Hepatic stellate cell (primary cell): ENCODE measurements around the gene RARRES2.
"Not testable (repeated sequence)": the region's sequence is repeated elsewhere in the genome, so short reads cannot be mapped to it uniquely, and the experiment has no call there.

Experiments used
- DNase-seq: peaks from one replicate; pipeline ENCODE4 v3.0.0; 2011; ENCODE audit warnings: low spot score

The RARRES2 gene

DNA sequence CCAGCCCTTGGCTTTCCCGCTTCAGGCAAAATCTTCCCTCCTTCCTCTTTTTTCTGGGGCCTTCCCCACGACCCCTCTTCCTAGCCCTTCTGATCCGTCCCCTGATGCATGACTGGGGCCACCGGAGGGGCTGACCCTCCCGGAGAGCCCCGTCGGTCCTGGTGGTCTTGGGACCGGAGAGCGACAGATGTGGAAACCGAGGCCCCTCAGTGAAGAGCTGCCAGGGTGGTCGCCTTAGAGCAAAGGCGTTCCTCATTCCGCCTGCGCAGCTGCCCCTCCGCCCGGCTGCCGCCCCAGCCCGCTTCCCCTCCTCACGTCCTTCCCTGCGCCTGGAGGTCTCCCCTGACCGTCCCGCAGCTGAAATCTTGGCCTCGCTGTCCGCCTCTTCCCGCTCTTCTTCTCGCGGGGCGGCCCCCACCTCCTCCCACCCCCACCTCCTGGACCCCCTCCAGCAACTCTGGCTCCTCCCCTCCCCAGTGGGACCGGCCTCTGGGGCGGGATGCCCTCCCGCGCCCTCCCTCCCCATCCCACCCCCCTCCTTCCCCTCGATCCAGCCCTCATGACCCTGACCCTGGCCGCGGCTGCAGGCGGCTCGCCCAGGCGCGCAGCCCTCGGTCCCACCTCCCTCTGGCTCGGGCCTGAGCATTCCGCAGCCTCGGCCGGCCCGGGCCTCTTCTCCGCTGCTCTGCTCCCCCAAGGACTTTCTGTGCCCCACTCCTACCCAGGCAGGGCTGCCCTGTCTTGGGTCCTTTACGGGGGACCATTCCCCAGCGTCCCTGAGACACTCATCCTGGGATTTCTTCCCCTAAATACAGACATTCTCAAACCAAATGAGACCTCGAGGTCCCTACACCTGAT lies at the start of gene RARRES2:
TSS of gene RARRES2 (minus strand) at position 367 of the 858 bp plus-strand sequence. CDS start 1,020 bp downstream, outside the sequence.
- no peak for DNase-seq

DNA sequence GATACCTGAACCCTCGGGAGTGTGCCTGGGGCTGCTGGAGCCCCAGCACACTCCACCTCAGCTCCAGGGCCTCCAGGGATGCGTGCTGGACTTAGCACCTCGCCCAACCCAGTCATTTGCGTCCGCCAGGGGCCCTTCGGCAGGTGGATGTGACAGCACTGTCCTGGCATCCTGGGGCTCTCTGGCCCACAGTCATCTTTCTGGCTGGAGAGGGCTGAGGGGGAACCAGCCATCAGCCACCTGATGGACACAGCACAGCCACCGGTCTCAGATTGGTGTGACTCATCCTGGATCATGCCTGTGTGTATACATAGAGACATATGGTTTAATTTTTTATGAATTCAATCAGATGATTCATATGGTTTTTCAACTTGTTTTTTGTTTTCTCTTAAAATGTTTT lies 48.8 kb upstream of the RARRES2 start:
- no peak for DNase-seq

DNA sequence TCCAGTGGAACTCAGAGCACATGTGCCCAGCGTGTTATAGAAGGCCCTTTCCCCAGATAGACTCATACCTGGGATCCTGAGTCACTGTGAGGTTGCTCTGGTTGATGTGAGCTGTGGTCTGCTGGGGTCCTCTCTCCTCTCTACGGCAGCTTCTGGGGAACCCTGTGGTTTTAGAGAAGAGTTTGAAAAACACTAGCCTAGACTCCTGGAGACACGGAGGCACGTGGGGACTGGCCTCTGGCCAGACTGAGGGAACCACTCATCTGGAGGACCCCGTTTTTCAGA lies 48.0 kb upstream of the RARRES2 start:
- no peak for DNase-seq

DNA sequence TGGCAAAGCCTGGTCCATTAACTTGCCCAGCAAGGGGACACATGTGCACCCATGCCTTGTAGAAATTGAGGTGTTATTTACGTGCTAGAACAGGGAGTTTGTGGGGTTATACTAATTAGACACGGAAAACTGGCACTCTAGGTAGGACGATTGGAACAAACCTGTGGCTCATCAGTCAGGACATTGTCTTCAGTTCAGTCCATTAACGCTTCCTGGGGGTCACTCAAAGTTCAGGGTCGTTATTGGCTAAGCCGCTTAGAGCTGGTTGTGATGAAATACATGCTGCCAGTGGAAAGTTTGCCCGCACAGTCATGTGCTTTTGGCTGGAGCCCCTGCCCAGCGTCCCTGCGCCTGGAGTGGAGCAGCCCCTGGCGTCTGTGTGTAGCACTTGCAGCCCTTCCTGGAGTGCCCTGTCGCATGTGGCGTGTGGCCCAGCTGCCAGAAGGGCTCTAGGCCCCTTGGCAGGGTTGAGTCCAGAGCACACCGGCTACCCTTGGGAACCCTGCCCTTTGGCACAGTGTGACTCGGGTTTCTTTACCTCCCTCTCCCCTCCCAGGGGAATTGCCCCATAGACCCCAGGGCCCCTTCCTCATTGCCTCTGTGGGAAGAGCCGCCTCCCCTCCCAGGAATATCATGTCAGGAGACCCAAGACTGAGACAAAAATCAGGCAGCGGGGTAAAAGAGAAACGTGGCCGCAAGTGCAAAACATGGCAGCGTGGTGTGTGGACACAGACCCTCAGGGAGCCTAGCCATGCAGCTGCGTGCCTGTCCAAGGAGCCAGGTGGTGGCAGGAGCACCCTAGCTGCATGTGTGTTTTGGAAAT lies 47.5 kb upstream of the RARRES2 start:
- DNase-seq = no peak

DNA sequence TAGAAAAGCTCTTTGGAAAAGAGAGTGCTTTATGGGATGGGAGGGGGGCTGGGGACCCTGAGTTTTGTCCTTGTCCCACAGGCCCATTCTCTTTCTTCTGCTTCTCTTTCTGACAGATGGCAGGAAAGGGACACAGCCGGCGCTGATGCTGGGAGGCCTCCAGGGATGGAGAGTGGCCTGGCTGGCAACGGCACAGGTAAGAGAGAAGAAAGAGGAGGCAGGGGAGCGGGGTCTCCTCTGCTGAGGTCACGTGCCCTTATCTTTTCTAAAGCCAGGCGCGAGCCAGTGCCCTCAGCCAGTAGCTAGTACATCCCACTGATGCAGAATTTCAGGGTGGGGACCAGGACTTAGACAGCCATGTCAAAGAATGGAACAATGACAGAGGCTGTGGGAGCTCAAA lies 46.9 kb upstream of the RARRES2 start:
- no peak for DNase-seq

DNA sequence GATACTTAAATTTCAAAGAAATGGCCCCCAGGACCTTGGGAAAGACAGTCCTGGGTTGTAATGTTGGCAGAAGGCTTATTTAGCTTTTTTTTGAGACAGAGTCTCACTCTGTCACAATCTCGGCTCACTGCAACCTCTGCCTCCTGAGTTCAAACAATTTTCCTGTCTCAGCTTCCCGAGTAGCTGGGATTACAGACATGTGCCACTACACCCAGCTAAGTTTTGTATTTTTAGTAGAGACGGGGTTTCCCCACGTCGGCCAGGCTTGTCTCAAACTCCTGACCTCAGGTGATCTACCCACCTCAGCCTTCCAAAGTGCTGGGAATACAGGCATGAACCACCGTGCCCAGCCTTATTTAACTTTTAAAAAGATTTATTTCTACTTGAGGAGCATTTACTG lies 44.5 kb upstream of the RARRES2 start:
- not testable (repeated sequence) for DNase-seq

DNA sequence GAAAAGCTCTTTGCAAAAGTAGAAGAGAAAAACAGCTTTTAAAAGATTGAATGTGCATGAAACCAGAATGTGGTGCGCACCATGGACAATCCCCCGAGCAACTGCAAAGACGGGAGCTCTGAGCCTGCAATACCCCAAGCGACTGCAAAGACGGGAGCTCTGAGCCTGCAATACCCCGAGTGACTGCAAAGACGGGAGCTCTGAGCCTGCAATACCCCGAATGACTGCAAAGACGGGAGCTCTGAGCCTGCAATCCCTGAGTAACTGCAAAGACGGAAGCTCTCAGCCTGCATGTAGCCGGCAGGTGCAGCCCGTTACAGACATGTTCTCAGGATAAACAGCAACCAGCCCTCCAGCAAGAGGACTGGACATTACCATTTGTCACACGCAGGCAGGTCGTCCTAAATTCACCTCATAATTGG lies 43.9 kb upstream of the RARRES2 start:
- no peak for DNase-seq

DNA sequence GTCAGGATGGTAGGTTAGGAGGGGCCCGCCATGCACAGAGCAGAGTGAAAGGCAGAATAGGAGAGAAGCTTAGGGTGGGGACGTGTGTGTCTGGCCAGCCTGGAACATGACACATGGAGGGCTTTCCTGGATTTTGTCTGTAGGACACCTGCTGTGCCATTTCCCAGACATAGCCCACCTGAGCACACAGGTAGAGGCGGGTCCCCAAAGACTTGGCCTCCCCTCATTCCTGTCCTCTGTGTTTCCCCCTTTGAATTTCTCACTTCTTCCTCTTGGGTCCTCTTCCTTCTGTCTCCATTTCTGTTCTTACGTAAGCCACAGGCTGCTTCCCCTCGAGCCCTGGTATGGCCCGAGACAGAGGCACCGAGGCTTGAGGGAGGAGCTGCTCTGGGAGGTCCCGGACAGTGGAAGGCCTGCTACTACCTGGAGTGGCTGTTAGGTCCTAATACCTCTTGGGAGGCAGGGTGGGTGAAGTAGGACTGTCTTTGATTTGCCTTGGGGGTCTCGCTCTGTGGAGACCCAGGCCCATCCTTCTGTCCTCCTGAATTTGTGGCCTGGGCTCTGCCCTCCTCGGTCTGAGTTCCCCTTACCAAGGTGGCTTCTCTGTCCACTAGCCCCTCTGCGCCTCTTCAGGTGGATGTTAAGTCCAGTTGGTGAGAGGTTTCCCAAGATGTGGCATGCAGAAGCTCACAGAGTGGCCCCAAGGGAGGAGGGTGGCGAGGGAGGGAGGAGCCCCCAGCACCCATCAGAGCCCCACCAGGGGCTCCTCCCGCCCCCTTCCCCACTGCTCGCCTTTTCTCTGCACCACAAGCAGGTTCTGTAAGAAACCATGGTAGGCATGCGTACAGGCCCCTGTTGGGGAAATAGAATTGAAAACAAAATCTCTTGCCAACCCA lies 43.2 kb upstream of the RARRES2 start:
- no peak for DNase-seq

DNA sequence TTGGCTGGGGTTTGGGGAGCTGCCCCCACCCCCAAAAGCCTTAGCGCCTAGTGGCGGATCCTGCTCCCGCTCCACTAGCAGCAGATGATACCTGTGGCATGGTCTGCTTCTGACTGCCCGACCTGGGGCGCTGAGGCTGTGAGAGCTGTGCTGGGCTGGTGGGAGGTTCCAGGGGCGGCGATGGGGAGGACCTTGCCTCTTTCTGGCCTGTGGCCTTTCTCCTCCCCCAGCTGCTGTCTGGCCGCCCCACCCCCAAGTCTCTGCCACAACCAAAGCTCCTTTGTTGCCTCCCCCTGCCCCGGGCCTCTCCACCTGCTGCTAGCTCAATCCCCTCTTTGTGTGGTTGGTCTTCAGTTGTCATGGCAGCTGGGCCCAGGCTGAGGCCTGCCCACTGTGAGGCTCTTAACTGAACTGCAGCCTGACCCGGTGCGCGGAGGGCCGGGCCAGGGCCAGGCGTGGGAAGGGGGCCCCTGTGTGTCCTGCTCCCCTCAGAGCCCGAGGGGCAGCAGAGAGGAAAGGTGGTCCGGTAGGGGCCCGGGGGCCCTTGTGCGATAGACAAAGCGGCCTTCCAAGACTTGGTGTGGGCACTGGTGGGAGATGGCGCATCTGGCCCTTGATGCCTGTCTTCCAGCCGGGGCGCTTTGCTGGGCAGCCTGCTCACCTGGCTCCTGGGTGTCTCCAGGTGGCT lies 42.4 kb upstream of the RARRES2 start:
- DNase-seq = no peak

DNA sequence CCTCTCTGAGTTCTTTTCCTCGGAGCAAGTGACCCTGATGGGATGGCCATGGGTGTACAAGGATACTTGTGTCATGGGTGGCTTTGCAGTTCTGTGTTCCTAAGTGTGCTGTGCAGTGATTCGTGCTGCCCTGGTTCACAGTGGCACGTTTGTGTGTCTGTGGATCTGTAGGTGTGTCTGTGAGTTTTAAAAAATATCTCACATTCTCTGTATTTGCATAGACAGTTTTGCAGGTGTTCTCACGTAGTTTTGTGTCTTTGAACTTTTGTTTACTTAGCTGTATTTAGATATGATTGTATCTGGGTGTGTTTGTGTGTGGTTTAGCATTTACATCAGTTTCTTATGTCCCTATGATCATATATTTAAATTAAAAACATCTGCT lies 41.4 kb upstream of the RARRES2 start:
- no peak for DNase-seq

DNA sequence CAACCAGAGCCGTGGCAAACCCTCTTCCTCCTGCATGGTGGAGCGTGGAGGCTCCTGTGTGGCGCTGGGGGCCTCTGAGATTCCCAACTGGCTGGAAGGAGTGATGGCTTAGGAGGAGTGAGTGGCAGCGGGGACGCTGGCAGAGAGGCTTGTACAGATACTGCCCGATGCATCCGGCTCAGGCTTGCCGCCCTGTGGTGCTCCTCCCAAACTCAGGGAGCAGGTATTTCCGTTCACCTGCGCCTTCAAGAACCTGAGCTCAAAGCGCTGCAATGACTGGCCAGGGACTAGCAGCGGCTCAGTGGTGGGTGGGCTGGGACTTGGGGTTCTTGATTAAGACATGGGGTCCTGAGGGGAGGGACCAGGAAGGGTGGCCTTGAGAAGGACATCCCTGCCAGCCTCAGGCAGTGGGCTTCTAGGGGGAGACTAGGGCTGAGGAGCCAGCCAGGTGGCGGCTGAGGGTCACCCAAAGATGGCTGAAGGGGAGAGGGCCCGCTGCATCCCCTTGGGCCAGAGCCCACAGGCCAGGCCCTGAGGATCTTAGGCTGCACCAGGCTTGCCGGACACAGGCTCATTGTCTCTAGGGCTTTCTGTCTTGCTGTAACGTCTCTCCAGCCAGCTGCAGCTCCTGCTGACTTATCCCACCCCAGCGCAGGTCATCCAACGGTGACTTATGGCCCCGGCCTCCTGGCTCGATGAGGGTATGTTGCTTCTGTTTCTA lies 40.9 kb upstream of the RARRES2 start:
- DNase-seq = no peak

DNA sequence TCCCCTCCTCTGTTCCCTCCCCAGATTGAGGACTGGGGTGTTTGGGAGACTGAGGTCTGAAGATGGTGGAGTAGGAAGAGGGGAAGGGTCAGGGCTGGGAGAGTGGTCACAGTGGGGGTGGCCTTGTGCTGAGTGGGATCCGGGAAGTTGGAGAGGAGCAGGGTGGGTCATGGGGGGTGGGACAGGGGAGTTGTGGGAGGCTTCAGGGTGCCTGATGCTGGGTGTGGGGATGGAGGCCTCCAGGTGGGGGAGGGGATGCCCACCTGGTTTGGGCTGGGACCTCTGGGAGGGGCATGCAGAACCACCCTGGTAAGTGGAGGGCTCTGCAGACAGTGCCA lies 40.3 kb upstream of the RARRES2 start:
- no peak for DNase-seq

DNA sequence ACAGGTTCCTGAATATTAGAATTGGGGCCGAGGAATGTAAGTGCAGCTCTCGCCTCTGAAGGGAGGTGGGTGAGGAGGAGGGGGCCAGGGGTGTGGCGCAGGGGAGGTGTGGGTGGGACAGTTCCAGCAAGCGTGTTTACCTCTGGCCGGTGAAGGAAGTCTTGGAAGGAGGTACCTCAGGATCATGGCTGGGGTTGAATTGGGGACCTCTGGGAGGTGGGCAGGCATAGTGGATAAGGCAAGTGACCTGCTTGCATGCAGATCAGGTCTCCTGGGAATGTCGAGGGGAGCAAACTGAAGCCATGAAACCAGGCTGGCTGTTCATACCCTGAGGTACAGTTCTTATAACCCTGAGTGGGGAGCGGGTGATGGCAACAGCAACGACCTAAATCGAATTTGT lies 39.7 kb upstream of the RARRES2 start:
- DNase-seq = no peak

DNA sequence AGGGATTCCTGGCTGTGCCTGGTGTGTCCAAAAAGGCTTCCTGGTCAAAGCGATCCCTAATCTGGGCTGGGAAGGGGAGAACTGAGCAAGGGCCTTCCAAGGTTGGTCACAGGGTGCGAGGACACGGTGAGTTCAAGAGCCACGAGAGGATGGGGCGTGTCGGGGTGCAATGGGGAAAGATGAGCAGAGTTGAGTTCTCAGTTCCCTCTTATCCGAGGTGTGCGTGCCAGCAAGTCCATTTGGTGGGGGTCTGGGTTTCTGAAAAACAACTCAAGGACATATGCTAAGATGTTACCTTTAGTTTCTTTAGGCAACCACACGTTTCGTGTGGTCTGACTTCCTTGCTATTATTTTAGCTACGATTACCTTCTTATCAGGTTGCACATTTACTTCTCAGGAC lies 39.0 kb upstream of the RARRES2 start:
- no peak for DNase-seq

DNA sequence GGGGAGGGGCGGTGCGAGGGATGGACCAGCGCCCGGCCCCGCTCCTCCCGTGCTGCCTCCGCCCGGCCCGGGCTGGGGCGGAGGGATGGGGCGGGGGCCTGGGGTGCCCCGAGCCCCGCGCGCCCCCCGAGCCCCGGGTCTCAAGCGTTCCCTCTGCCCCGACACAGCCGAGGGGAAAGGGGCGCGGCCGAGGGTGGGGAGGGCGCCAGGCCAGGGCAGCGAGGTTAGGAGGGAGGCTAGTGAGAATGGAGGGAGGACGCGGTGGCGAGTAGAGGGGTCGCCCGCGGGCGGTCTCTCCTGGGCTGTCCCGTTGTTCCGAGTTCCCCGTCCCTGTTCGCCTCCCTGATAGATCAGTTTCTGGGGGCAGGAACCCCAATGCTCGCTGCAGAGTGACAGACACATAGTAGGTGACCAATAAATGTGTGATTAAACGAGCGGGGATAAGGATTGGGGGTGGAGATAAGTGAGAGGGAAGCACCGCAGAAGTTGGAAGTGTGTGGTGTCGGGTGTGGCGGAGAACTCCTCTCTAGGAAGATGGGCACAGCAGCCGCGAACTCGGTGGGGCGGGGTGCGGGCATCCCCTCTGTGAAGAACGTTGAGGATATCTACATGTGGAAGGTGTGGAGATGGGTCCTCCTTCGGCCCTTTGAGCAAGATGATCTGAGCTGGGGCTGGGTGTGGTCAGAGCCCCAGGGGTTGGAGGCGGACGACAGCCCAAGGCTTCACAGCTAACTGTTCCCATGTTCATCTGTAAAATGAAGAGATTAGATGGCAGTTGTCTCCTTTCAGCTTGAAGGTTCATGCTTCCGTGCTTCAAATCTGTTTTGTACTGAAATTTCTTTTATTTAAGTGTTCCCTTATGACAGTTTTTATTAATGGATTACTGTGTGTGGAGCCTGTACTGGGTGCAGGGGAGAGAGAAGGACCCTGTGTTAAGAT lies 38.3 kb upstream of the RARRES2 start:
- peak; percentile 49 for DNase-seq

DNA sequence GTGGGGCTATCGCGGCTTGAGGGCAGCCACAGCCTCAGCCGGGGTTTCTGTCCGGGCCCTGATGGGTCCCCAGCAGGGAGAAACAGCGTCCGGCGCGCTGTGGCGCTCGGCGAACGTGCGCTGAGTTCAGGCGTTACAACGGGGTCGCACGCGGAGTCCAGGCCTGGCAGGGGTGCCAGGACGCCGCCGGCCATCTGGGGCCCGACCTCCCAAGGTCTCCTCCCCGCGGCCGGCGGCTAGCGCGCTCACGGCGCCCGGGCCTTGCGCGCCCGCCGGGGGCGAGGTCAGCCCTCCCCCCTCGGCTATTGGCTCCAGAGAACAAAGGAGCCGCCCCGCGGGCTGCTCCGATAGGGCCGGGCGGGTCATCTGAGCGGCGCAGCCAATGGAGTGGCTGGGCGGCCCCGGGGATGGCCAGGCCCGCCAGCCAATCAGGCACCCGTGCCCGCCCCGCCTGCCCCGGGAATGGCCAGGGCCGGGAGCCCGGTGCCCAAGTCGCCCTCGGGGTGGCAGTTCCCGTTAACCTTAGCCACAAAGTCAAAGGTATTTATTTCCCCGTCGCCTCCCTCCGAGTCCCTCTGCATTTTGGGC lies 37.5 kb upstream of the RARRES2 start, which contains the start of gene ZNF775:
TSS of gene ZNF775 (plus strand) at position 478 of the 588 bp plus-strand sequence. CDS start 9,141 bp downstream, outside the sequence.
- peak; percentile 100 for DNase-seq

DNA sequence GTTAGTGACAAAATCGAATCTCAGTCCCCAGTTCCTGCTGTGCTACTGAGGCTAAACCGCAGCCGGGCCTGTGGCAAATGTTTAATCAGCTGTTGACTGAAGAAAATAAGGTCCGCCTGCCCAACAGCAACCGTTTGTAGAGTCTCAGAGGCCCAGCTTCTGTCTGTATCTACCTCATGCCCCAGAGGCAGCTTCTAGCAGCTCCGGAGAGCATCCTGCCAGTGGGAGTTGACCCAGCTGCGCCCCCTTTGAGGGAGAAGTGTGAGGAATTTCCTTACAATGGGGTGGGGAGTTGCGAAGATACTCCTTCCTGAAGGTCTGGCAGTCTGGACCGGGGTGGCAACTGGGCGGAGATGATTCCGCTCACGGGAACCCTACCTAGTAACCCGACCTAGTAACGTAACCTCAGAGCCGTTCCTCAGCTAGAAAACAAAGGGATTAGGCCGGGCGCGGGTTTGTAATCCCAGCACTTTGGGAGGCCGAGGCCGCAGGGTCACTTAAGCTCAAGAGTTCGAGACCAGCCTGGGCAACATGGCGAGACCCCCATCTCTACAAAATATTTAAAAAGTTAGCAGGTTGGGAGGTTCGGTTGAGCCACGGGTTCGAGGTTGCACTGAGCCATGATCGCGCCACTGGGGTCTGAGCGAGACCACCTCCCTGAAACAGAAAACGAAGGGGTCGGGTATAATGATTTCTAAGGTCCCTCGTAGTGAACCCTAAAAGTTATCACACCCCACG lies 36.9 kb upstream of the RARRES2 start:
- DNase-seq = peak; percentile 26

DNA sequence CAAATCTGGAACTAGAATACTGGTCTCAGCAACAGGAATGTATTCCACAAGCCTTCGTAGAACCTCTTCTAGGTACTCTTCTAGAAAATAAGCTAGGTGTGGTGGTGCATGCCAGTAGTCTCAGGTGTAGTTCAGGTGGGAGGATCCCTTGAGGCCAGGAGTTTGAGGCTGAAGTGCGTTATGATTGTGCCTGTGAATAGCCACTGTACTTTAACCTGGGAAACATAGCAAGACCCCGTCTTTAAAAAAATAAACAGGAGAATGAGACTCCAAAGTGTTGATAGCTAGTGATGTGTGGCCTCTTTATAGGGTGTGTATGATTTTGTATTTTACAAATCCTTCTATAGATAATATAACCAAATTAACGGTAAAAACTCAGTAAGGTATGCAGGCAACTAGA lies 36.2 kb upstream of the RARRES2 start:
- no peak for DNase-seq

DNA sequence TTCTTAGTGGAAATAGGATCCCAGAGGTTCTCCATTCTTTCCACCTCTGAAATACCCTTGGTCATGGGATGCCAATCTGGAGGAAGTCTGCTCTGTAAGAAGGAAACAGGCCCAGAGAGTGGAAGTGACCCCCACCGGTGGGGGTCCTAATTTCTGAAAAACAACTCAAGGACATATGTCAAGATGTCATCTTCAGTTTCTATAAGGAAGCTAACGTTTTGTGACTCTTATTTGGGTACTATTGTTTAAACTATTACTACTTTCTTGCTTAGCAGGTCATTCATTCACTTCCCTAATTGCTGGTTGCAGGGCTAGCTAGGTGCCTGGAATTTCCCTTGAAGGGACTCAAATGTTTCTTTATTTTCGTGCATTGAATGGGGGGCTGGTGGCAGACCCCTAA lies 35.8 kb upstream of the RARRES2 start:
- DNase-seq = no peak
